Stimulated activated effector memory CD8-positive, alpha-beta T cell treated with anti-CD3 and anti-CD28 coated beads, Interleukin-12 subunit alpha, Interleukin-12 subunit beta, amount 100 ng/mL, for 72 hours (primary cell): ENCODE measurements around the gene RSPH9.
"Not testable (repeated sequence)": the region's sequence is repeated elsewhere in the genome, so short reads cannot be mapped to it uniquely, and the experiment has no call there.

ENCODE experiments used
- ATAC-seq: fragments of 150-1000 bp; cut with Tn5 transposase; 2 replicates; pipeline ENCODE4 v1.10.0; 2021
- DNase-seq, 2 donors: peaks; one replicate each; pipeline ENCODE4 v3.0.0; 2021 to 2022; ENCODE audit warnings: low spot score in 2 of 2
- H3K27ac Mint-ChIP-seq: one replicate; pipeline ENCODE4 v1.8.0; 2022; ENCODE audit warnings: mild to moderate bottlenecking, mixed read lengths
- H3K36me3 Mint-ChIP-seq: one replicate; pipeline ENCODE4 v1.8.0; 2022; ENCODE audit warnings: mild to moderate bottlenecking, mixed read lengths
- H3K4me1 Mint-ChIP-seq: one replicate; pipeline ENCODE4 v1.8.0; 2022; ENCODE audit warnings: mixed read lengths
- H3K4me3 Mint-ChIP-seq: one replicate; pipeline ENCODE4 v1.8.0; 2022; ENCODE audit warnings: mild to moderate bottlenecking, mixed read lengths
- H3K9me3 Mint-ChIP-seq: one replicate; pipeline ENCODE4 v1.8.0; 2022; ENCODE audit warnings: mixed read lengths

The RSPH9 gene

GRCh38 chr6:43623880-43624785, 20.7 kb upstream of the RSPH9 start:
- H3K27ac Mint-ChIP-seq = peak overlapping the region; percentile 83

DNA sequence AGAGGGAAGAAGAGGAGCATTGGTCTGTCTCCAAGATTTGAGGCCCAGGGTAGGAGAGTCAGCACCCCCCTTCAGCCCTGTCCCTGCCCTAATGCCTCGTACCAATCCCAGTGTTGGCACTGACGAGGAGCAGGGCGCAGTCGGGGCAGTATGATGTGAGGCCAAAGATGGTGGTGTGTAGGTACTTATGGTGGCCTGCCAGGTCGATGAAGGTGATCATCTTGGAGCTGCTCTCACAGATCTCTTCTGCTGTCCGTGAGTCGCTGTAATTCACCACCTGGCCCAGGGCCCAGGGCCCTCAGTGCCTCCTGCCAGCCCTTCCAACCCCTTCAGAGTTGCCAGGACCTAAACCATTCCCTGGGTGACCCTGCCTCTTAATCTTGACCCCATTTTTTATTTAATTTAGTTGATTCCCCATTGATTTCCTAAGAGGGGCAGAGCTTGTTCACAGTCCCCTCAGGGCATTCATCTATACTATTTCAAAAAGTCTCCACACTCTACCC, 20.0 kb upstream of the RSPH9 start:
- DNase-seq (no peak), ATAC-seq (no peak)
- peaks cover 90% of the 10 kb centered on the region for H3K36me3 Mint-ChIP-seq
- peaks cover 37% of the 10 kb centered on the region for H3K4me1 Mint-ChIP-seq
- H3K4me3 Mint-ChIP-seq = no peak overlapping the region
- H3K9me3 Mint-ChIP-seq = no peaks in the 10 kb centered on the region
- H3K27ac Mint-ChIP-seq = peak overlapping the region; percentile 83

More at GRCh38 chr6:43623880-43624785, 20.7 kb upstream of the RSPH9 start:
- ATAC-seq (no peak), DNase-seq (no peak)
- no peaks in the 10 kb centered on the region for H3K9me3 Mint-ChIP-seq
- H3K4me1 Mint-ChIP-seq = peaks cover 30% of the 10 kb centered on the region
- H3K4me3 Mint-ChIP-seq = no peak overlapping the region
- peaks cover 92% of the 10 kb centered on the region for H3K36me3 Mint-ChIP-seq

DNA sequence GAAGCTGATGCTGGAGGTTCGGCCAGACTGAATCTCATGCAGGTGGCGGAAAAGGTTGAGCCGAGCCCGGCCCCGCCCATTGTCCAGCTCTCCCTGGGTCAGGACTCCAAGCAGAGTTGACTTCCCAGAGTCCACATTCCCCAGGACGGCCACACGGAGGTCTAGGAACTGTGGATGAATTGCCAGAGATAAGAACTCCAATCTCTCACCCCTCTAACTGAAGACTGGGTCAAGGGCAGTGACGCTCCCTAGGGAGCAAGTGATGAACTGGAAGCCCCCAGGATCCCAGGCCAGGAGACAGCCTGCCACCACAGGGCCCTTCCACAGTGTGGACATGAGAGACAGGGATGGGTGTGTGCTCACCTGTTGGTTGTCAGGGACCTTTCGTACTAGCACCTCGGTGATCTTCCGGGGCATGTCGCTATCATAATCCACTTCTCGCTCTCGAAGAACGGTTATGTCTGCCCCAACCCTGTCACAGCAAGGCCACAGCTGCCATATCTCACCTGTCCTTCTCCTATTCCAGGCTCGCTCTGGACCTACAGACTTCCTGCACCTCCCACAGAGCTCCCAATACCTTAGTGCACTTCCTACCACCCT, 19.3 kb upstream of the RSPH9 start:
- DNase-seq = no peak
- H3K4me1 Mint-ChIP-seq = peaks cover 43% of the 10 kb centered on the region
- H3K27ac Mint-ChIP-seq = peak overlapping the region; percentile 98
- no peaks in the 10 kb centered on the region for H3K9me3 Mint-ChIP-seq
- ATAC-seq = no peak
- H3K4me3 Mint-ChIP-seq = no peak overlapping the region
- H3K36me3 Mint-ChIP-seq = peaks cover 87% of the 10 kb centered on the region

DNA sequence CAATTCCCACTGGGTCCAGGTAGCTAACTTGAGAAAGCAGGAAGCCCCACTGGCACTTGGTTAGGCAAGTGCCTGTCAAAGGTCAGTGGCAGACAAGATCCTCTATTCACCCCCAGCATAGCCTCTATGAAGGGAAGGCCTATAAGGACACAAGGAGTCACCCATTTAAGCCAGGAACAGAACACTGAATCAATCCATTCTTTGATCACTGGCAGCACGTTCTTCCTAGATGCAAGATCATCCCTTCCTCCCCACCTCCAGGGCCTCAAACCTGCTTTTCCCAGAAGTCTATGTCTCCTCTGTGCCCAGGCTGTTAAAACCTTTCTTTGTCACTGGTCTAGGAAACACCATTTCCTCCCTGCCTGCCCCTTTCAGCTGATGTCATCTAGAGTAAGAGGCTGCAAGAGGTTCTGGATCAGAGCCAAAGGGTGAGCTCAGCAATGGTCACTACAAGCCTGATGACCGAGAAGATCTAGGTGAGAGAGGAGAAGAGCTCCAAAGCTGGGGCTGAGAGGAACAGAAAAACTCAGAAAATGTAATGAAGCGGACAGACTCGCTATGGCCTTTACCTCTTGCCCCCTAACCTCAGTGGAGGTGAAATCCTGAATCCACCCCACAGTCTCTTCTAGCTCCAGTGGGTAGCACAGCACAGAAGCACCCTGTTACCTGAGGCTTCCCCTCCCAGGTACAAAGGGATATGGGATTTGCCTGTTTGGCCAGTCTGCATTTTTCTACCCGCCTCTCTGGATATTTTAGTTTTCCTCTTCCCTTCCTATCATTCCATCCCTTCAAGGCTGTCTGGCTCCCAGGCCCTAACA, 17.6 kb upstream of the RSPH9 start:
- peaks cover 70% of the 10 kb centered on the region for H3K36me3 Mint-ChIP-seq
- DNase-seq = no peak

DNA sequence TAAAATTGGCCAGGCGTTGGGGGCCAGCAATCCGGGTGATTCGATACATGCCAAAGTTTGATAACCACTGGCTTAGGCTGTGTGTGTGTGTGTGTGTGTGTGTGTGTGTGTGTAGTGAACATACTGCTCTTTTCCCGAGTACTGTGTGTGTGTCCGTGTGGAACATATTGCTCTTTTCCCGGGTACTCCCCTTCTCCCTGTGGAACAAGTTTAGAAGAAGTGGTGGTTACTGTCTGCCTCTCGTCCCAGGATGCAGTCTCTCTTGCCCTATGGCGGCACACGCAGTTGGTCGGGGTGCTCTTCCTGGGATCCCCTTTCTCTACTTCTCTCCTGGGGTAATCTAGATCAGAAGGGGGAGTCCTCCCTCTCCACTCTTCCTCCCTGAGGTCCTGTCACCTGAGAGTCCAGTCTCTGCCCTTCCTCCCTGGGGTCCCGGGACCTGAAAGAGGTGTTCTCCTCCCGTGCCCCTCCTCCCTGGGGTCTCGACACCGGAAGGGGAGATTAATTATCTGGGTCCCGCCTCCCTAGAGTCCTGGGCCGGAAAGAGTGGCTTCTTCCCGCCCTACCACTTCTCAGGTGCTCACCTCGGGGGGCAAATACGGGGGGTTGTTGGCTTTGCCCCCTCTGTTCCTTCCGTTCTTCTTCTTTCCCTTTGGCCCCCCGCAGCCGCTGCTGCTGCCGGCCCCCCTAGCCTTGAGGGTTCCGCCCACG, 16.3 kb upstream of the RSPH9 start:
- Mint-ChIP-seq H3K4me1 (peaks cover 43% of the 10 kb centered on the region), H3K36me3 (peaks cover 58% of the 10 kb centered on the region), H3K27ac (peak overlapping the region; percentile 98), H3K9me3 (no peaks in the 10 kb centered on the region), H3K4me3 (peak overlapping the region; percentile 95)
- ATAC-seq (peak; percentile 39), DNase-seq (peak; percentile 32 to 82)

More for the DNA sequence above, 17.6 kb upstream of the RSPH9 start:
- H3K4me1 Mint-ChIP-seq = peaks cover 43% of the 10 kb centered on the region
- peak overlapping the region; percentile 98 for H3K27ac Mint-ChIP-seq
- H3K4me3 Mint-ChIP-seq = peak overlapping the region; percentile 95
- no peaks in the 10 kb centered on the region for H3K9me3 Mint-ChIP-seq
- no peak for ATAC-seq

- peak within 1 kb of the TSS; percentile 98 for H3K27ac Mint-ChIP-seq
- peaks cover 43% of the 10 kb centered on the region for H3K4me1 Mint-ChIP-seq
- peak; percentile 89 for ATAC-seq
- peak within 1 kb of the TSS; percentile 95 for H3K4me3 Mint-ChIP-seq
- H3K36me3 Mint-ChIP-seq = peaks cover 57% of the 10 kb centered on the region
- H3K9me3 Mint-ChIP-seq = no peaks in the 10 kb centered on the region
- peak; percentile 85 to 96 for DNase-seq
These were observed 15.7 kb upstream of the RSPH9 start, which contains the start of gene GTPBP2 for GRCh38 chr6:43629104-43629504. Gene GTPBP2, minus strand, starts transcription at chr6:43629264. Its CDS starts 102 bp downstream, at chr6:43629162.

DNA sequence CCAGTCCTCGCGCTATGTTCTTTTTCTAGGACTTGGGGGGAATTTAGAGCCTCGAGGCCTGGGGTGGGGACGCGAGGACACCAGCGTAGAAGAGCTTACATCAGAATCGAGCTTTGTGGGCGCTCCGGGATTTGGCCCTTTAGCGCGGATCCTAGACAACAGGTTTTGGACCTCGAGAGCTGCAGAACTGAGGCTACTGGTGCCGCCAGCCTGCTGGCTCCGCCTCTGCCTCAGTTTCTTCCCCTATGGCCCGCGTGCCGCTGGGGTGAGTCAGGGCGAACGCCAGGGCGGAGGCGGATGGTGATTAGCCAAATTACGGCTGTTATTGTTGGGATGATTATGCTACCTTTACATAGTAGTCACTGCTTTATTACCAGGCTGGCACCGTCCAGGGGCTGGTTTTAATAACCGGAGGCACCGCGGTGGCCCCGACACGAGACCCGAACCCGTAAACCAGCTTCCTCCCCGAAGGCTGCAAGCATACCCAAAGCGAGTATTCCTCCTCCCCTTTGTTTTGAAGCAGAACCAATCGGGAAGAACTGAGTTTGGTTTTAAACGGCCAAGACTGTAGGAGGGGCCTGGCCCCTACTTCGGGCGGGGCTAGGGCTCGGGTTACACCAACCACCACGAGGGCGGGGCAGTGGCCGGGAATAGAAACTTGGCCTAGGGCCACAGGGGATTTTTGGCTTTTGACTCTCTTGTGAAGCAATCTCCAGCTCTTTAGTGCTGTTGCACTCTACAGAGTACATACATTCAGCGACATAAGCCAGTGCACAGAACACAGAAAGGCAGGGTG, 15.1 kb upstream of the RSPH9 start:
- Mint-ChIP-seq H3K4me3 (peak overlapping the region; percentile 95), H3K9me3 (no peaks in the 10 kb centered on the region)
- peak; percentile 79 for ATAC-seq

DNA sequence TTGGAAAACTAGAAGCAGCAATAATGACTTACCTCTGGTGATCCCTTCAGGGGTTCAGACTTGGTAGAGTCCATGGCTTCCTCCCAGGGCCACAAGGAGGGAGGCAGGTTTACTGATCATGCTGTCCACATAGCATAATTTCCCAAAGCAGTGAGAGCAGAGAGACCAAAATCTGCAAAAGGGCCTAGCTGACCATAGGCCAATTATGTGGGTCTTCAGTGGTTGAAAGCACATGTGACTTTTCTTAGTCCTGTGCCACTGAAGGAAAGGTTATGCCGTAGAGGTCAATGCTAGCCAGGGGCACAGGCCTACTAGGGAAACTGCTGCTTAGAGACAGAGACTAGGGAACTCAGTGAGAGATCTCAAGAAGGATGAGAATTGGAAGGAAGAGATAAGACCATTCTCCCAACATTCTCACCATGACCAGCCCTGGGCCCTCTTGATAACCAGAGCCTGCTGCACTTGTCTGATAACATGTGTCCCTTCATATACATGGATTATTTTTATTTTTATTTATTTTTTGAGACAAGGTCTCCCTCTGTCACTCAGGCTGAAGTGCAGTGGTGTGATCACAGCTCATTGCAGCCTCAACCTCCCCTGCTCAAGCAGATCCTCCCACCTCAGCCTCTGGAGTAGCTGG, 13.7 kb upstream of the RSPH9 start:
- Mint-ChIP-seq H3K4me1 (peaks cover 49% of the 10 kb centered on the region), H3K27ac (no peak overlapping the region), H3K4me3 (peak overlapping the region; percentile 95), H3K36me3 (peaks cover 48% of the 10 kb centered on the region), H3K9me3 (no peaks in the 10 kb centered on the region)
- DNase-seq = no peak
- no peak for ATAC-seq

More for the DNA sequence above, 15.1 kb upstream of the RSPH9 start:
- peak; percentile 74 to 96 for DNase-seq
- Mint-ChIP-seq H3K36me3 (peaks cover 51% of the 10 kb centered on the region), H3K27ac (peak overlapping the region; percentile 98), H3K4me1 (peaks cover 45% of the 10 kb centered on the region)

GRCh38 chr6:43633002-43633401, 11.8 kb upstream of the RSPH9 start:
- peaks cover 52% of the 10 kb centered on the region for H3K36me3 Mint-ChIP-seq
- H3K9me3 Mint-ChIP-seq, H3K4me3 Mint-ChIP-seq, DNase-seq, ATAC-seq, H3K27ac Mint-ChIP-seq: not testable (repeated sequence)
- H3K4me1 Mint-ChIP-seq = peaks cover 36% of the 10 kb centered on the region

DNA sequence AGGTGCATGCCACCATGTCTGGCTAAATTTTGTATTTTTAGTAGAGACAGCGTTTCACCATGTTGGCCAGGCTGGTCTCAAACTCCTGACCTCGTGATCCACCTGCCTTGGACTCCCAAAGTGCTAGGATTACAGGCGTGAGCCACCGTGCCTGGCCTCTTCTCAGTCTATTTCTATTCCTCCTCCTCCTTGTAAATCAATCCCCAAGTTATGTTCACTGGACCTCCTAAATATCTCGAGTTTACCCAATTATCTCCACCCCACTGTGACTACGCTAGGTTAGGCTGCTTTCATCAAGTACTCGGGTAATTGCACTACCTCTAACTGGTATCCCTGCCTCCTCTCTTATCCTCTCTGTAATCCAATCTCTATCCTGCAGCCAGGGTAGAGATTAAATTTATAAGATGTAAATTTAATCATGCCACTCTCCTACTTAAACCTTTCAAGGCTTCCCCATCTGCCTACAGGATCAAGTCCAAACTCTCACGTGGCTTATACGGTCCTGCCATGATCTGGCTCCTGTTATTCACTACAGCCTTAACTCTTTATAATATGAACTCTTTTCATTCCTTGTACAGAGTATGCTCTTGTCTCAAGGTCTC, 10.0 kb upstream of the RSPH9 start:
- Mint-ChIP-seq H3K27ac (peak overlapping the region; percentile 96), H3K4me3 (peak overlapping the region; percentile 97), H3K36me3 (peaks cover 54% of the 10 kb centered on the region), H3K4me1 (peaks cover 37% of the 10 kb centered on the region), H3K9me3 (no peaks in the 10 kb centered on the region)
- ATAC-seq (no peak), DNase-seq (no peak)

DNA sequence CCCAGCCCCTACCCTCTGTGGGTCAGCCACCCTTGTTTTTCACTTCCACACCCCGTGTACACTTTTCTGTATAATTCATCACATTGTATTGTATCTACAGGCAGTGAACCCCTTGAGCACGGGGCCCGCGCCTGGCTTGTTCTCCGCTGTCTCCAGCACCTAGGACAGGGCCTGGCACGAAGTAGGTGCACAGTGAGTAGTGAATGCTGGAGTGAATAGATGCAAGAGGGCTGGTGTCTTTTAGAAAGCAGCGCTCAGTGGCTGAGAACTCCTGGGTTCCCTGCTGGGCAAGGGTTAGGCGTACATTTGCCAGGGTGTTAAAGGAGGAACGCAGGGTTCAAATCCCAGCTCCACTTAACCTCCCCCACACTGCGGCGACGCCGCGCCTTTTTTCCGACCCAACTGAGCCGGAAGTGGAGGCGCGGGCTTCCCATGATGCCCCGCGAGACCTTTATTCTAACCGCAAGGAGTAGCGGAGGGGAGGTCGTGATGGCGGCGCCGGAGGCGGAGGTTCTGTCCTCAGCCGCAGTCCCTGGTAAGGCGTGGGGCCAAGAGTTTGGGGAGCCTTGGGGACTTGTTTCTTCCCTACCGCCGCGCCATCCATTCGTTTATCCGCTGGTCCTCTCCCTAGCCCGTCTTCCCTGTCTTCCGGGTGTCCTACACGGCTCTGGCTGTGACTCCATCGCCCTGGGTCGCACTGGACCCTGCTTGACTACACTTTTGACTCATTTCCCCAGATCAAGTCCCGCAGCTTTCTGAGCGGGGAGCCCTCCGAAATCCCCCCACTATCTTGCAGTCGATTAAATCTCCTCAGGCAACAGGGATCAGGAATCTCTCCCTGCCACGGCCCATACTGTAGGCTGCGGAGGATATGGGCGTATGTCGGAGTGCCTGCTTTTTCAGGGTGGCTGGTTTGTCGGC, 9.2 kb upstream of the RSPH9 start, which contains the start of gene MAD2L1BP:
Gene MAD2L1BP, plus strand, starts transcription at position 454 of the 921 bp plus-strand sequence. Its CDS starts 36 bp downstream, at position 490.
- H3K4me1 Mint-ChIP-seq = peaks cover 39% of the 10 kb centered on the region
- H3K9me3 Mint-ChIP-seq = no peaks in the 10 kb centered on the region
- H3K27ac Mint-ChIP-seq = peak within 1 kb of the TSS; percentile 96
- peaks cover 62% of the 10 kb centered on the region for H3K36me3 Mint-ChIP-seq
- DNase-seq (peak; percentile 75 to 96), ATAC-seq (peak; percentile 91)
- H3K4me3 Mint-ChIP-seq = peak within 1 kb of the TSS; percentile 97

DNA sequence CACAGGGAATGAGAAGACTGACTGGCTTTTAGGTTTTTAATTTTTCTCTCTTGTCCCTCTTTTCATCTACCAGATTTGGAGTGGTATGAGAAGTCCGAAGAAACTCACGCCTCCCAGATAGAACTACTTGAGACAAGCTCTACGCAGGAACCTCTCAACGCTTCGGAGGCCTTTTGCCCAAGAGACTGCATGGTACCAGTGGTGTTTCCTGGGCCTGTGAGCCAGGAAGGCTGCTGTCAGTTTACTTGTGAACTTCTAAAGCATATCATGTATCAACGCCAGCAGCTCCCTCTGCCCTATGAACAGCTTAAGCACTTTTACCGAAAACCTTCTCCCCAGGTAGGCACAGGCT, 8.6 kb upstream of the RSPH9 start:
- Mint-ChIP-seq H3K27ac (peak overlapping the region; percentile 96), H3K4me3 (peak overlapping the region; percentile 97), H3K36me3 (peaks cover 69% of the 10 kb centered on the region), H3K9me3 (no peaks in the 10 kb centered on the region), H3K4me1 (peaks cover 41% of the 10 kb centered on the region)
- peak; percentile 20 for ATAC-seq
- no peak for DNase-seq
